OCI-LY3 (cell line): ENCODE data around the gene IFNGR1.

Source experiments
- EZH2phosphoT487 ChIP-seq: fragments of 200-600 bp; shearing (Covaris generic); IDR thresholded peaks from 2 replicates; pipeline ENCODE4 v1.6.1; 2018; ENCODE audit warnings: antibody characterized with exemption, mixed run types, low read depth
- TF ChIP-seq, protein P1 (sequence below): fragments of 200-600, 300-600 bp; sonication (generic); IDR thresholded peaks from 2 replicates; pipeline ENCODE4 v1.5.1; 2014; ENCODE audit warnings: antibody characterized with exemption, low read length, low read depth

DNA sequence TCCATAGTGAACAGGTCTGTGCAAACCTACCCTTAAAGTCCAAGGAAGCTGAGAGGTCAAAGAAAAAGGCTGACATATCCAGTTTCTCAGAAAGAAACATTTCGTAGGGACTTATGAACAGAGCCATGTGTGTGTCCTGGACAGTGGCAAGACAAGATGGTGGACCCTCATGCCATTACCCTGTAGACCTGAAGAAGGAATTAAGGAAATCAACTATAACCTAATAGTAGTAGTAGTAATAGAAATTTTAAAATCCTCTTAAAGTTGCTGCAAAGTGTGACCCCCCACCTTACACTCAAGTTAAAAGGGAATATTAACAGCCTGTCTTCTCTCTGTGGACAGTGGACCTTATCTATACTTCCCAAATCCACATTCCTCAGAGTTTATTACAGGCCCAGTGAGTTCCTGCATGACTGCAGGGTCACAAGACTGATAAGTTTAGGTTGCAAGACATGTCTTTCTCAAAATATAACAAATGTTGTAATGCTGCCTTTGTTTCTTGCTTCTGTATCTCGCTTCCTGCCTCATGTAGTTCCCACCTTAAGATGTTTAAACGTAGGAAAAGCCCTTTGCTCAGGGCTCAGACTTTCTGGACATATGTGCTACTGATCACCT, 56.4 kb downstream of the IFNGR1 start:
- TF ChIP-seq, protein P1, sequence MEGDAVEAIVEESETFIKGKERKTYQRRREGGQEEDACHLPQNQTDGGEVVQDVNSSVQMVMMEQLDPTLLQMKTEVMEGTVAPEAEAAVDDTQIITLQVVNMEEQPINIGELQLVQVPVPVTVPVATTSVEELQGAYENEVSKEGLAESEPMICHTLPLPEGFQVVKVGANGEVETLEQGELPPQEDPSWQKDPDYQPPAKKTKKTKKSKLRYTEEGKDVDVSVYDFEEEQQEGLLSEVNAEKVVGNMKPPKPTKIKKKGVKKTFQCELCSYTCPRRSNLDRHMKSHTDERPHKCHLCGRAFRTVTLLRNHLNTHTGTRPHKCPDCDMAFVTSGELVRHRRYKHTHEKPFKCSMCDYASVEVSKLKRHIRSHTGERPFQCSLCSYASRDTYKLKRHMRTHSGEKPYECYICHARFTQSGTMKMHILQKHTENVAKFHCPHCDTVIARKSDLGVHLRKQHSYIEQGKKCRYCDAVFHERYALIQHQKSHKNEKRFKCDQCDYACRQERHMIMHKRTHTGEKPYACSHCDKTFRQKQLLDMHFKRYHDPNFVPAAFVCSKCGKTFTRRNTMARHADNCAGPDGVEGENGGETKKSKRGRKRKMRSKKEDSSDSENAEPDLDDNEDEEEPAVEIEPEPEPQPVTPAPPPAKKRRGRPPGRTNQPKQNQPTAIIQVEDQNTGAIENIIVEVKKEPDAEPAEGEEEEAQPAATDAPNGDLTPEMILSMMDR: no peak
- no peak for TF ChIP-seq EZH2phosphoT487
